ENCODE results near the gene HNRNPH3. TPM values are rescaled to one million over a fixed set of nuclear protein-coding genes. Genes with fewer than 3 reads are reported as not detected.
A peak's percentile ranks its signal among the peaks of the same experiment; 100 is the strongest.

HNRNPH3 gene, protein sequence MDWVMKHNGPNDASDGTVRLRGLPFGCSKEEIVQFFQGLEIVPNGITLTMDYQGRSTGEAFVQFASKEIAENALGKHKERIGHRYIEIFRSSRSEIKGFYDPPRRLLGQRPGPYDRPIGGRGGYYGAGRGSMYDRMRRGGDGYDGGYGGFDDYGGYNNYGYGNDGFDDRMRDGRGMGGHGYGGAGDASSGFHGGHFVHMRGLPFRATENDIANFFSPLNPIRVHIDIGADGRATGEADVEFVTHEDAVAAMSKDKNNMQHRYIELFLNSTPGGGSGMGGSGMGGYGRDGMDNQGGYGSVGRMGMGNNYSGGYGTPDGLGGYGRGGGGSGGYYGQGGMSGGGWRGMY
- total RNA-seq (100 to 1,000 TPM in 2 of 9 donors, 10 to 100 TPM in 7; 23.7 to 130 (median 83.1) TPM), polyA plus RNA-seq (100 to 1,000 TPM in 1 of 2 donors, 10 to 100 TPM in 1; 91.7 to 140 TPM)
- long read RNA-seq, donor 1, transcript HNRNPH3-201 (10 exons, 2,339 nt) = major isoform, 31 of 95 reads
- long read RNA-seq, donor 1, transcript HNRNPH3-202 (10 exons, 1,332 nt) = minor isoform, 7 of 95 reads
- long read RNA-seq, donor 1, partial matches to known transcripts = 5 of 95 reads
- long read RNA-seq, donor 1, other reads (novel, unspliced or antisense) = 48 of 95 reads
- long read RNA-seq, donor 2, transcript HNRNPH3-201 (10 exons, 2,339 nt) = major isoform, 49 of 168 reads
- long read RNA-seq, donor 2, transcript HNRNPH3-202 (10 exons, 1,332 nt) = minor isoform, 25 of 168 reads
- long read RNA-seq, donor 2, partial matches to known transcripts = 0 of 168 reads
- long read RNA-seq, donor 2, other reads (novel, unspliced or antisense) = 93 of 168 reads
- long read RNA-seq, donor 3, transcript HNRNPH3-202 (10 exons, 1,332 nt) = minor isoform, 5 of 69 reads
- long read RNA-seq, donor 3, transcript HNRNPH3-201 (10 exons, 2,339 nt) = major isoform, 21 of 69 reads
- long read RNA-seq, donor 3, partial matches to known transcripts = 2 of 69 reads
- long read RNA-seq, donor 3, other reads (novel, unspliced or antisense) = 40 of 69 reads

DNA sequence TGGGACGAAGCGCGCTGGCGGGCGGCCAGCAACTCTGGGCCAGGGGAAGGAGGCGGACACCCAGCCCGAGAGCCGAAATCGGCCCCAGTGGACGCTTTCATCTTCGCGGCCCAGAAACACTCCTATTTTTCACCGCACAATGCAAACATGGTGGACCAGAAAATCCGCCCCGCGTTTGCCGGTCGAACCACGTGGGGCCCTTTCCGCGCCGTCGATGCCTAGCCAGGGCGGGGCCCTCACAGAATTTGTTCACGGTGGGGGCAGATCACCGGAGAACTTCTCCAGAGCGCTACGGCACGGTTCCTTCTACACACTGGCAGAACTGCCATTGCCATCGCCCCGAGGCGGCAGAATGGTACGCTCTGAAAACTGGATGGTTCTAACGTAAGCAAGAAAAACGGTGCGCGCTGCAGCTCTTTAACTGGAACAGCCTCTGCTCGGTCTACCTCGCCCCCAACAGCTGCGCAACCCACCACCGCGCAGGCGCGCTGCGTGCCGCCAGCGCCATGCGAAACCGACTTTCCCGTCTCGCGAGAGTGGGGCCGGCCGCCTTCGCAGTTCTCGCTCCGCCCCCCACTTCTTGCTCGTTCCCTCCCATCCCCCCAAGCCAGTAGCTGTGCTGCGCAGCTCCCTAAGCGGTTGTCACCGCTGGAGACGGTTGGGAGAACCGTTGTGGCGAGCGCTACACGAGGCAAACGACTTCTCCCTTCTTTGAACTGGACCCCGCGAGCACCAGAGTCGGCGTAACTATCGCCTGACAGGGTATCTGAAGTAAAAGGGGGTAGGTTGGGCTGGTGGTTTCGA lies at the start of gene HNRNPH3:
HNRNPH3 (plus strand) TSS at position 610 of the 804 bp plus-strand sequence. CDS start 5,158 bp downstream, outside the sequence.
- peak; percentile 85 to 94 (median 92) for ATAC-seq
- WGBS, 4 donors = 0 to 1% (median 0%) methylated on average over 29 to 73 of the region's 73 CpGs
- H3K36me3 ChIP-seq = no peaks in the 10 kb centered on the region
- peaks cover 7 to 64% (median 36%) of the 10 kb centered on the region in 12 donors for H3K4me1 ChIP-seq
- peak within 1 kb of the TSS; percentile 70 to 98 (median 90) for H3K4me3 ChIP-seq
- DNase-seq = peak; percentile 98 to 99 (median 99)
- H3K27ac ChIP-seq = peak within 1 kb of the TSS; percentile 95 to 100 (median 99)
- H3K9me3 ChIP-seq = no peaks in the 10 kb centered on the region
- intact Hi-C loops (cut with DNase I) = loop anchor here in 7 of 10 donors (2.0 to 10.0 kb wide), 5 partner anchors 254 to 447 kb away; partner anchors contain the start of genes HERC4 (in 6 of the 7), SIRT1 (in 4 of the 7) and CCAR1 (in 1 of the 7)
- TF ChIP-seq, protein P1, sequence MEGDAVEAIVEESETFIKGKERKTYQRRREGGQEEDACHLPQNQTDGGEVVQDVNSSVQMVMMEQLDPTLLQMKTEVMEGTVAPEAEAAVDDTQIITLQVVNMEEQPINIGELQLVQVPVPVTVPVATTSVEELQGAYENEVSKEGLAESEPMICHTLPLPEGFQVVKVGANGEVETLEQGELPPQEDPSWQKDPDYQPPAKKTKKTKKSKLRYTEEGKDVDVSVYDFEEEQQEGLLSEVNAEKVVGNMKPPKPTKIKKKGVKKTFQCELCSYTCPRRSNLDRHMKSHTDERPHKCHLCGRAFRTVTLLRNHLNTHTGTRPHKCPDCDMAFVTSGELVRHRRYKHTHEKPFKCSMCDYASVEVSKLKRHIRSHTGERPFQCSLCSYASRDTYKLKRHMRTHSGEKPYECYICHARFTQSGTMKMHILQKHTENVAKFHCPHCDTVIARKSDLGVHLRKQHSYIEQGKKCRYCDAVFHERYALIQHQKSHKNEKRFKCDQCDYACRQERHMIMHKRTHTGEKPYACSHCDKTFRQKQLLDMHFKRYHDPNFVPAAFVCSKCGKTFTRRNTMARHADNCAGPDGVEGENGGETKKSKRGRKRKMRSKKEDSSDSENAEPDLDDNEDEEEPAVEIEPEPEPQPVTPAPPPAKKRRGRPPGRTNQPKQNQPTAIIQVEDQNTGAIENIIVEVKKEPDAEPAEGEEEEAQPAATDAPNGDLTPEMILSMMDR (IDR thresholded peaks at IDR 0.05) = peak in 4 of 12 donors; percentile 6 to 16 (median 14)
- TF ChIP-seq POLR2A (IDR thresholded peaks at IDR 0.05) = peak; percentile 74 to 99
- no peaks in the 10 kb centered on the region for H3K27me3 ChIP-seq

DNA sequence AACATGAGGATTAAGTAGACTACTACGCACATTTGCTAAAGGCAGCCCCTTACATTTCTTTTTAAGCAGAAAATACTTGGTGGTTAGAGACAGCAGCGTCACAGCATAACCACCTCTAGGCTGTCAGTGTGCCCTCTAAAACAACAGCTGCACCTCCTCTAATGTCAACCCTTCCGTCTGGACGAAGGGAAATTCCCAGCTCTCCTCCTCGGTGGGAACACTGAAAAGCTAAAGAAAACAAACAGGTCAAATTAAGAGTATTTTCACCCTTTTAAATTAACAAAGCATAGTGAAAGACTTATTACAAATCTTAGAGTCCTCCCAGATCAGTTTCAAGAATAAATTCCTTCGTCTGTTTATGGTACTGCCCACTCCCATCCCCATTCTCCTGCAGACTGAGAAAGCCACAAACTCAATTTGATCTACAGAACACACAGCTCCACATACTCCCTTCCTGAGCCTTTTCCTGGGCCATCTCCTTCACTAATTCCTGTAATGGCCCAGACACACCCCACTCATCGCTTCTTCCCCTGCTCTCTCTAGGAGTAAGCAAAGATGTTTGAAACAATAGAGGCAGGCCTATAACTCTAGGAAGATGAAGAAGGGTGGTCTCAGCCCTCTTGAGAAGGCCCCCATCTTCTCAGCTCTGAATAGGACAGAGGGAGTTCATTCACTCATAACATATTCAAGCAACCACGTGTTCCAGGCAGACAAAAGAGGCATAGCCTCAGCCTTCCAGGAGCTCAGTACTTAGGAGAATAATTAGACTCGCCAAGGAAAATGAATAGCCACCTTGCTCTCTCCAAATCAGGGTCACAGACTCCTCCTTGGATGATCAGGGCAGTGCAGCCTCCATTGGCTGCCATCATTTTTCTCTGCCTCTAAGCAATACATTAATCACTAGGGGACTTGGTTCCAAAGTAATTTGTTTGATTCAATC lies 47.5 kb upstream of the HNRNPH3 start:
- no peak for DNase-seq
- no peaks in the 10 kb centered on the region for H3K9me3 ChIP-seq
- H3K27ac ChIP-seq = no peak overlapping the region
- intact Hi-C loops (cut with DNase I) = no loop called here
- WGBS, 4 donors = 65 to 73% (median 70%) methylated on average over 9 of the region's 9 CpGs
- H3K4me1 ChIP-seq = no peaks in the 10 kb centered on the region
- no peak overlapping the region for H3K4me3 ChIP-seq
- no peak for TF ChIP-seq POLR2A (IDR thresholded peaks at IDR 0.05)
- TF ChIP-seq, protein P1 (IDR thresholded peaks at IDR 0.05) = no peak
- no peak for ATAC-seq
- H3K36me3 ChIP-seq = no peaks in the 10 kb centered on the region
- H3K27me3 ChIP-seq = no peaks in the 10 kb centered on the region

DNA sequence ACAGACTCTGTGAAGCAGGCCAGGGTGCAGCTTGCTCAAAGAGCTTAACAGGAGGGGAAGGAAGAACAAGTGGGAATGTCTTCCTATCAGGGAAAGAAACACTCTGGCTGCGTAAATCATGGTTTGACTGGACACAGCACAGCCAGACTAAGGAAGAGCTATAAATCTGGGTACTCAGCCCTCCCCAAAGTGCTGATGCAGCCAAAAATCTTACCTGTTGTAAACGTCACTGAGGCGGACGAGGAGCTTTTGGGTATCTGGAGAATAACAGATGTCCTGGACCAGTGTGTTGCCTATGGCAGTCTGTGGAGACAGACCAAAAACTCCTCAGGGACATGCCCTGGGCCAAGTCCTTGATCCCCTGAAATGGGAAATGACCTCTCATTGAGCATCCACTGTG lies 43.1 kb upstream of the HNRNPH3 start:
- no peaks in the 10 kb centered on the region for H3K27me3 ChIP-seq
- H3K4me1 ChIP-seq = no peaks in the 10 kb centered on the region
- H3K36me3 ChIP-seq = no peaks in the 10 kb centered on the region
- ATAC-seq = no peak
- intact Hi-C loops (cut with DNase I) = no loop called here
- DNase-seq = no peak
- H3K27ac ChIP-seq = no peak overlapping the region
- no peak for TF ChIP-seq POLR2A (IDR thresholded peaks at IDR 0.05)
- TF ChIP-seq, protein P1 (IDR thresholded peaks at IDR 0.05) = no peak
- WGBS, 4 donors = 94 to 99% (median 96%) methylated on average over 4 of the region's 4 CpGs
- H3K4me3 ChIP-seq = no peak overlapping the region
- H3K9me3 ChIP-seq = no peaks in the 10 kb centered on the region

Measured in heart left ventricle (tissue), 16 donors.